Cardiac muscle cell (in vitro differentiated cells and primary cell): ENCODE data around the gene OPN1SW. TPM values are rescaled to one million over a fixed set of nuclear protein-coding genes. Genes with fewer than 3 reads are reported as not detected.
A peak's percentile ranks its signal among the peaks of the same experiment; 100 is the strongest.

Source experiments
- DNase-seq, 2 donors: peaks; one replicate each; pipeline versions ENCODE4 v3.0.0 to v3.0.0-alpha.2; 2010 to 2017; ENCODE audit warnings: low read depth in 1 of 2, low spot score in 1 of 2
- H3K27ac ChIP-seq: fragments of 200-600 bp; sonication (generic); 2 replicates; pipeline ENCODE4 v1.5.1; 2016
- H3K27me3 ChIP-seq: fragments of 200-600 bp; sonication (generic); 2 replicates; pipeline ENCODE4 v1.6.0; 2016; ENCODE audit warnings: control low read depth
- H3K36me3 ChIP-seq: fragments of 200-600 bp; sonication (generic); 2 replicates; pipeline ENCODE4 v1.5.1; 2016; ENCODE audit warnings: control low read depth
- H3K4me1 ChIP-seq: fragments of 200-600 bp; sonication (generic); 2 replicates; pipeline ENCODE4 v1.8.1; 2017; ENCODE audit warnings: low read depth, mild to moderate bottlenecking, mixed run types
- H3K4me3 ChIP-seq: fragments of 200-600 bp; sonication (generic); 2 replicates; pipeline ENCODE4 v1.5.1; 2016; ENCODE audit warnings: mild to moderate bottlenecking
- H3K9me3 ChIP-seq: fragments of 200-600 bp; sonication (generic); 2 replicates; pipeline ENCODE4 v1.5.1; 2017; ENCODE audit warnings: low read depth, mild to moderate bottlenecking, control low read depth
- polyA plus RNA-seq: library from polyadenylated mRNA; unstranded; fragments of >200 nt; fragmentation: Nextera tagmentation; extraction: Ambion mirVana; gene quantifications from 2 replicates; pipeline ENCODE4 v1.2.1, GENCODE V29; 2016
- total RNA-seq: library from RNA; depleted of rRNA; stranded (reverse); fragments of >200 nt; gene quantifications from 2 replicates; pipeline ENCODE4 v1.2.3, GENCODE V29; 2016
- TF ChIP-seq, protein P1 (sequence below): IDR thresholded peaks from 2 replicates; pipeline ENCODE4 v1.5.1; 2012; ENCODE audit warnings: low read depth, mild to moderate bottlenecking, low read length

Gene OPN1SW
- total and polyA plus RNA-seq, 2 experiments from 2014 or later = 2.1 TPM; not detected in 1

DNA sequence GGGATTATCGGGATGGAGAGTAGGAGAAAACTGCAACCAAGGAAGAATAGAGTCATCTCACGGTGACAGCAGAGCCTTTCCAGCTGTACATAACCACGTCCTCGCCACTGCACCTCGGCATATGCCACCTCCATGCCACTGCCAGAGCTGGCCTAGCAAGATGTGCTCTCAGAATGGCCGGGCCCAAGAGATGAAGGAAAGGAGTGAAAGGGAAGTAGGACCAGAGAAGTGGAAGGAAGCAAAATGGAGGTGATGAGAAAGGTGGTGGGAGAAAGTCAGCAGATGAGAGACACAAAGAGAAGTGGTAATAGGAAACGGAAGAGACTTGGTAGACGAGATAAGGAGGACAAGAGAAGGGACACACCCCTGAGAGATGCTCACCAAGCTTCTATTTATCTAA, 44.4 kb downstream of the OPN1SW start:
- Histone ChIP-seq H3K27me3 (no peaks in the 10 kb centered on the region), H3K36me3 (no peaks in the 10 kb centered on the region), H3K9me3 (no peaks in the 10 kb centered on the region), H3K4me3 (no peak overlapping the region), H3K4me1 (no peaks in the 10 kb centered on the region), H3K27ac (no peak overlapping the region)
- TF ChIP-seq, protein P1, sequence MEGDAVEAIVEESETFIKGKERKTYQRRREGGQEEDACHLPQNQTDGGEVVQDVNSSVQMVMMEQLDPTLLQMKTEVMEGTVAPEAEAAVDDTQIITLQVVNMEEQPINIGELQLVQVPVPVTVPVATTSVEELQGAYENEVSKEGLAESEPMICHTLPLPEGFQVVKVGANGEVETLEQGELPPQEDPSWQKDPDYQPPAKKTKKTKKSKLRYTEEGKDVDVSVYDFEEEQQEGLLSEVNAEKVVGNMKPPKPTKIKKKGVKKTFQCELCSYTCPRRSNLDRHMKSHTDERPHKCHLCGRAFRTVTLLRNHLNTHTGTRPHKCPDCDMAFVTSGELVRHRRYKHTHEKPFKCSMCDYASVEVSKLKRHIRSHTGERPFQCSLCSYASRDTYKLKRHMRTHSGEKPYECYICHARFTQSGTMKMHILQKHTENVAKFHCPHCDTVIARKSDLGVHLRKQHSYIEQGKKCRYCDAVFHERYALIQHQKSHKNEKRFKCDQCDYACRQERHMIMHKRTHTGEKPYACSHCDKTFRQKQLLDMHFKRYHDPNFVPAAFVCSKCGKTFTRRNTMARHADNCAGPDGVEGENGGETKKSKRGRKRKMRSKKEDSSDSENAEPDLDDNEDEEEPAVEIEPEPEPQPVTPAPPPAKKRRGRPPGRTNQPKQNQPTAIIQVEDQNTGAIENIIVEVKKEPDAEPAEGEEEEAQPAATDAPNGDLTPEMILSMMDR = no peak
- DNase-seq = no peak

DNA sequence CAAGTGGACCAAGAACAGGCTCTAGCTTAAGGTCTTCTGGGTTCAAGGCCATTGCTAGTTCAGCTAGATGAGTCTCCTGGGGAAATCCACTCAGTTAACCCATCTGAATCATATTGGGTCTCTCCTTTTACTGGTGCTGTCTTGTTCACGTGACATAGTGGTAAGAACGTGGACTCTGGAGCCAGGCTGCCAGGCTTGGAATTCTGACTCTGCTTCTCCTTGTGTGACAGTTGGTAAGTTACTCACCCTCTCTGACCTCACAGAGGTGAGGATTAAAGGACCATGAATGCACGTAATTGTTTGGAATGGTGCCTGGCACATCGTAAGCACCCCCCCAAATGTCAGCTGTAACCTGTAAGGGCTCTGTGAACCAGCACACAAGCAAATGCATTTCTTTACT, 46.1 kb downstream of the OPN1SW start:
- Histone ChIP-seq H3K9me3 (no peaks in the 10 kb centered on the region), H3K27me3 (no peaks in the 10 kb centered on the region), H3K4me3 (no peak overlapping the region), H3K4me1 (no peaks in the 10 kb centered on the region), H3K36me3 (no peaks in the 10 kb centered on the region), H3K27ac (no peak overlapping the region)
- TF ChIP-seq, protein P1 = no peak
- DNase-seq = no peak

DNA sequence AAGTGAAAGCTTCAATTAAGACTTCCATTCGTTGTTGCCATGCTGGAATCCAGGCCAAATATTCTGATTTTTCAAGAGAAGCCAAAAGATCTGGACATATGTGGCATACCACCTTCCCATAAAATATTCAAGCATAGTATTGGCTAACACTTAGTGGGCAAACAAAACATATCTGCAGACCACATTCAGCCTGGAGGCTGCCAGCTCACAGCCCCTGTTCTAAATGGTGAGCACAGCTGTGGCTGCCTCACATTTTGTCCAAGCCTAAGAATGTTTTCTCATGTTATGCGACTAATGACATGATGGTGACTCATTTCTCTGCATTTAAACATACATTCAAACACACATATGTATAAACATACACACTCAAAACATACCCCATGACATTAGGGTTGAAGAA, 47.0 kb downstream of the OPN1SW start:
- Histone ChIP-seq H3K27me3 (no peaks in the 10 kb centered on the region), H3K4me1 (no peaks in the 10 kb centered on the region), H3K36me3 (no peaks in the 10 kb centered on the region), H3K9me3 (no peaks in the 10 kb centered on the region), H3K27ac (no peak overlapping the region), H3K4me3 (no peak overlapping the region)
- TF ChIP-seq, protein P1 = no peak
- peak in 1 of 2 donors; percentile 38 for DNase-seq

DNA sequence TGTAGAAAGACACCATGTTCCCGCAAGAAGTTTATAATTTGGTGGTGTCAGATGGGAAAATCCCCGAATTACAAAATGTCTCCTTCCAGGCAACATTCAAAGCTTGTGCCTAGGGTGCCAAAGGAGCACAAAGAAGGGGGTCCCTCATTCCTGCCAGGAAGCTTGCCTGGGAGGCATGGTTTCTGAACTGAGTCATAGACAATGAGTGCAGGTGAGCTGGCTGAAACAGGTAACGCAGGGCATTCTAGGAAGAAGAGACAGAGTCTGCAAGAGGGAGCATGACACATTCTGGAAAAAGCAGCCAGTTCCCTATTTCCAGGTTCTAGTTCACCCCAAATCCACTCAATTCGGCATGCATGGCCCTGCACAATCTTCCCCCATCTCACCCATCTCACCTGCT, 48.4 kb downstream of the OPN1SW start:
- H3K4me3 ChIP-seq = no peak overlapping the region
- no peaks in the 10 kb centered on the region for H3K27me3 ChIP-seq
- no peaks in the 10 kb centered on the region for H3K36me3 ChIP-seq
- no peak overlapping the region for H3K27ac ChIP-seq
- no peak for DNase-seq
- TF ChIP-seq, protein P1 = no peak
- H3K4me1 ChIP-seq = no peaks in the 10 kb centered on the region
- no peaks in the 10 kb centered on the region for H3K9me3 ChIP-seq

DNA sequence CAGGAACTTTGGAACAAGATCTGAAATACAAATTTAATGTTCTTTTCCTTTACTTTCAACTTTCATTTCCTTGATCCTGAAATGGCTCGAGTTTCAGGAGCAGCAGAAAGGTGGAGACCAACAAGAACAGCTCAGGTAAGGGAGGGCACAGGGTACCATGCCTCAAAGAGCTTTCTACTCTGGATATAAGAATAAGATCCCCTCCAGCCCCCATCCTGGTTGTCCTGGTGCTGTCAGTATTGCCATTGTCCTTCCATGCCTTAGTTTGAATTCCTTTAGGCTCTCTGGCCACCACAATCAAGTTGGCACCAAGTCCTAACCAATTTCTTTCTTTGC, 48.9 kb downstream of the OPN1SW start:
- no peak for DNase-seq
- no peak overlapping the region for H3K4me3 ChIP-seq
- TF ChIP-seq, protein P1 = no peak
- no peaks in the 10 kb centered on the region for H3K4me1 ChIP-seq
- no peak overlapping the region for H3K27ac ChIP-seq
- no peaks in the 10 kb centered on the region for H3K36me3 ChIP-seq
- no peaks in the 10 kb centered on the region for H3K27me3 ChIP-seq
- no peaks in the 10 kb centered on the region for H3K9me3 ChIP-seq

DNA sequence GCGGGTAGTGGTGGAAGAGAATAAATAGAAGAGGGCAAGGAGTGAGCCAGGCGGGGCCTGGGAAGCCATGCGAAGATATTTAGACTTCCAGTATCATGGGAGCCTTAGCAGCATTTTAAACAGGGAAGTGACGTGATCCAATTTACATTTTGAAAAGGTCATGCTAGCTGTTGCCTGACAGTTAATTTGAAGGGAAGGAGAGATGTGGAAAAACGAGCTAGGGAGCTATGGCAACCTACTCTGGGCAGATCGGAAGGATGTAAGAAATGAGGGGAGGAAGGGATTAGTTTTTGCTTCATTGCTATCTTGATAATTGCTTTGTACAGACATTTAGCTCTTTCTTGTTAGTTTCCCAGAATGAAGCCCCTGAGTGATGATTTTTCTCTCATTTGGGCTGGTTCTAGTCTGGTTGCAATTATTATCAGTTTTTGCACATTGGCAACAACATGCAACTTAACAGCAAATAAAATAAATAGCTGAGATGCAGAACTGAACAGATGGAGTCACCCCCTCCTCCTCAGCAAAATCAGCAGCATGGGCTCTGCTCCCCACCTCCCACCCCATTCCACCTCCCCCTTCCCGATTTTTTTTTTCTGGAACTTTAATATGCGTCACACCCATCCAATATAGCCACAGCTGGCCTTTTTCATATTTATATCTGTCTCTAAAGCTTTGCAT, 49.4 kb downstream of the OPN1SW start:
- TF ChIP-seq, protein P1 = no peak
- H3K4me3 ChIP-seq = no peak overlapping the region
- H3K4me1 ChIP-seq = no peaks in the 10 kb centered on the region
- H3K27ac ChIP-seq = no peak overlapping the region
- no peaks in the 10 kb centered on the region for H3K9me3 ChIP-seq
- no peaks in the 10 kb centered on the region for H3K36me3 ChIP-seq
- no peak for DNase-seq
- H3K27me3 ChIP-seq = no peaks in the 10 kb centered on the region
